ENCODE measurements around the gene WDPCP. TPM values are rescaled to one million over a fixed set of nuclear protein-coding genes. Genes with fewer than 3 reads are reported as not detected.
"Not testable (repeated sequence)": the region's sequence is repeated elsewhere in the genome, so short reads cannot be mapped to it uniquely, and the experiment has no call there.

The WDPCP gene
- total RNA-seq, 1 experiment from 2014 or later, result 7.8 TPM

DNA sequence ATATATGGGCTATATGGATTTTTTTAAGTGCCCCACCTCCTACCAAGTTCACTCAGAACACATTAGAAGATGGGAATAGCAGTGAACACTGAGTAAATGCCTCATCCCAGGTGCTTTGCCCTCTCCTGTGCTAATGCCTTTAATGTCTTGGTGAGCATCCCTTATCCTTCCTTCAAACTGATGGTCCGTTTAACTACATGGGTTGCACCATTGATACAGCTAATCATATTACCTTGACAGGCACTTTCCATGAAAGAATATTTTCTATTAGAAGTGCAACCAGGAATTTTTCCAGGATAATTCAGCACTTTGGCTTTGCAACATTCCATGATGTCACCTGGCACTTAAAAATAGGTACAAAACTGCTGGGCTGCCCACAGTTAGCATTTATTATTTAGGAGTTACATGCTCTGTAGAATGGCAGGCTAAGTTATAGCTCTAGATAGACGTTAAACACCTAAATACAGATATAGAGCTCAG, 74.0 kb downstream of the WDPCP start:
- Histone ChIP-seq H3K27me3 (no peaks in the 10 kb centered on the region), H3K9me3 (peaks cover 2% of the 10 kb centered on the region; the same call in 1 of the 2 replicates), H3K4me3 (no peak overlapping the region), H3K36me3 (no peaks in the 10 kb centered on the region)
- DNase-seq, result no peak

DNA sequence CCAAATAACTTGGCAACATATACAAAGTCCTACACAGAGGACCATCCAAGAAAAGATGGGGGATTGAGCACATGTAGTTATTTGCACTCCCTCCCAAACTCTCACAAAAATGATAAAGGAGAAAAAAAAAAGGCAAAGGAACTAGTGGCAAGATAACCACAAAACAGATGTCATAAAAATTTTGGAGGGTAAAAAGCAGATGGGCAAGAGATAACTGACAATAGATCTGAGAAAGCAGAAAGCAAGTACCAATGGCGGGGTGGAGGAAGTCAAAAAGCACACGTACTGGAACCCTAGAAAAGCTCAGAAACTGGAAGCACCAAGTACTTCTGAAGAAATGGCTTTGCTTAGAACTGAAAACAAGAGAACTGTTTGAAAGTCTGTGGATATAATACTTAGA, 82.0 kb downstream of the WDPCP start:
- H3K4me3 ChIP-seq, result no peak overlapping the region

GRCh38 chr2:63503818-63504217, 84.5 kb downstream of the WDPCP start:
- Histone ChIP-seq H3K36me3 (no peaks in the 10 kb centered on the region), H3K9me3 (no peaks in the 10 kb centered on the region), H3K27me3 (no peaks in the 10 kb centered on the region), H3K4me3 (no peak overlapping the region)
- DNase-seq, result no peak

More for the DNA sequence above, 82.0 kb downstream of the WDPCP start:
- Histone ChIP-seq H3K27me3 (no peaks in the 10 kb centered on the region), H3K36me3 (no peaks in the 10 kb centered on the region), H3K9me3 (no peaks in the 10 kb centered on the region)
- no peak for DNase-seq

GRCh38 chr2:63500398-63500797, 87.9 kb downstream of the WDPCP start:
- DNase-seq, result no peak
- Histone ChIP-seq H3K4me3 (no peak overlapping the region), H3K27me3 (no peaks in the 10 kb centered on the region), H3K36me3 (no peaks in the 10 kb centered on the region), H3K9me3 (no peaks in the 10 kb centered on the region)

- no peak for DNase-seq
- H3K9me3 ChIP-seq, result no peaks in the 10 kb centered on the region
- H3K36me3 ChIP-seq, result no peaks in the 10 kb centered on the region
- H3K4me3 ChIP-seq, result no peak overlapping the region
- no peaks in the 10 kb centered on the region for H3K27me3 ChIP-seq
These were observed 90.7 kb downstream of the WDPCP start for GRCh38 chr2:63497576-63497975.

GRCh38 chr2:63494968-63495367, 93.3 kb downstream of the WDPCP start:
- H3K36me3 ChIP-seq, result no peaks in the 10 kb centered on the region
- H3K4me3 ChIP-seq, result no peak overlapping the region
- DNase-seq, result no peak
- H3K9me3 ChIP-seq, result no peaks in the 10 kb centered on the region
- no peaks in the 10 kb centered on the region for H3K27me3 ChIP-seq

DNA sequence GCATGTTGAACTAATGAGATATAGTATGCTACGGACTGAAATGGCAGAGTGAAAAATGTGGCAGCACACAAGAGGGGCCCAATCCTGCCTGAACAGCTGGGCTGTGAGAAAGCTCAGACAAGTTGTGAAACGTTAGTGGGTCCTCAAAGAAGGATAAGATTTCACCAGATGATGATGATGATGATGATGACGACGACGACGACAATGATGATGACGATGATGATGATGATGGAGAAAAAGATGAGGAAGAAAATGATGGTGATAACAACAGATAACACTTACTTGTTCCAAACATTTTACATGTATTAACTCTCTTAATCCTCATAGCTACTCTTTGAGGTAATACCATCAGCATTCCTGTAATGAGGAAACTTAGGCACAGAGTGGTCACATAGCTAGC, 94.2 kb downstream of the WDPCP start:
- no peak for DNase-seq
- no peaks in the 10 kb centered on the region for H3K36me3 ChIP-seq
- no peak overlapping the region for H3K4me3 ChIP-seq
- H3K9me3 ChIP-seq, result no peaks in the 10 kb centered on the region
- H3K27me3 ChIP-seq, result no peaks in the 10 kb centered on the region

DNA sequence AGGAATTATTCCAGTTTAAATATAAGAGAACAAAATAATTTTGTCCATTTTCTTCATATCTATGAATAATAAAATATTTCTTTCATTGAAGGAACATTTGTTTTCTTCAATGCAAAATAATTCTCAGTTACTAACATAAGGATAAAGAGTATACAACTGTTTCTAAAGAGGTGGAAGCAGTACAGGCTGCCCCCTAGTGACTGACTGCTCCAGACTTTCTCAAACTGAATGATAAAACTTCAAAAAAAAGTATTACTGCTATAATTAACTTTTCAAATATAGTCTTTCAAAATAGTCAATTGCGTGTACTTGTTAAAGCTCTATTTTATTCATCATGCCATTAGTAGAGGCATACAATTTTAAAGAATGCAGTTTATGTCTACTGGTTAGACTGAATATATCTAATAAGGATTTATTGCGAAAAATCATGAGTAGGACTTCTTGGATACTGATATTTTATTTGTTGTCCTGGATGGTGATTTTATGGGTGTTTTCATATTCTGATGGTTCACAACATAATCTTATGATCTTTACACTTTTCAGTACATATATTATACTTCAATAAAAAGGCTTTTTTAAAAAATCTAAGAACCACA, 100.1 kb downstream of the WDPCP start:
- no peaks in the 10 kb centered on the region for H3K9me3 ChIP-seq
- H3K4me3 ChIP-seq, result no peak overlapping the region
- H3K36me3 ChIP-seq, result no peaks in the 10 kb centered on the region
- no peaks in the 10 kb centered on the region for H3K27me3 ChIP-seq
- DNase-seq, result peak; percentile 4

DNA sequence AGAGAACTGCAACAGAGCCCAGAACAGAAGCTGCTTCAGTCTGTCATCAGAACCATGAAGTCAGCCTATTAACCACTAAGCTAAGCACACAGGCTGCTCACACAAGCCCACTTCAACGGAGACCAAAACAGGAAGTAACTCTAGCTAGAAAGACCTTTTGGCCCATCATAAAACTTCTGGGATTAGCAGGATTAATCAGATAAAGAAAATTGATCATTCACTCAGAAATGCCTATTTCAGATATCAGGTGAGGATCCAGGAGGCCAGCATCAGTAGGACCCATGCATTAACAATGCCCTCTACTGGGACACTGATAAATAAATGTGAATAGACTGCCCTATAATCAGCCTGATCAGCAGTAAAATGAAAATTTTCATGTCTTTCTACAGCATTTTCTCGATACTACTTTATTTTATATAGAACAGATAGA, 101.4 kb downstream of the WDPCP start:
- Histone ChIP-seq H3K36me3 (no peaks in the 10 kb centered on the region), H3K27me3 (no peaks in the 10 kb centered on the region), H3K9me3 (no peaks in the 10 kb centered on the region), H3K4me3 (no peak overlapping the region)
- no peak for DNase-seq

- no peaks in the 10 kb centered on the region for H3K9me3 ChIP-seq
- H3K36me3 ChIP-seq, result no peaks in the 10 kb centered on the region
- H3K4me3 ChIP-seq, result no peak overlapping the region
- no peak for DNase-seq
- no peaks in the 10 kb centered on the region for H3K27me3 ChIP-seq
These were observed 103.4 kb downstream of the WDPCP start for GRCh38 chr2:63484901-63485300.

GRCh38 chr2:63484481-63484880, 103.8 kb downstream of the WDPCP start:
- H3K27me3 ChIP-seq, result no peaks in the 10 kb centered on the region
- no peak for DNase-seq

DNA sequence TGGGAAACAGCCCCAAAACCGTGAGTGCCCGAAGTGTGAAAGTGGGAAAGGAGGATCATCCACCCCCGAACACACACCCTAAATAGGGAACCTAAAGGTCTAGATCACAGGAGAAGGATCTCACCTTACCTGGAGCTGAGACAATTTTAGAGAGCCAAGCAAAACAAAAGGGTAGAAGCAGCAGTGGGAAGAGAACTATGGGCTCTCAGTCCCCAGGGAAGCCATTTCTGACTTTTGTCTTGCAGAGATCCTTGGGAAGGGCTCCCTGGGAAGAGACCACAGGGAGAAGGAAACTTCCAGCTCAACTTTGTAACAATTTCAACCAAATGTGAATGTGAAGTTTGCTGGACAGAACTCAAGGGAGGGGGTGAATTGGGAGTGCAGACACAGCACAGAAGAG, 110.6 kb downstream of the WDPCP start:
- H3K36me3 ChIP-seq, result no peaks in the 10 kb centered on the region
- DNase-seq, result no peak
- H3K9me3 ChIP-seq, result no peaks in the 10 kb centered on the region
- no peak overlapping the region for H3K4me3 ChIP-seq
- no peaks in the 10 kb centered on the region for H3K27me3 ChIP-seq

More at GRCh38 chr2:63484481-63484880, 103.8 kb downstream of the WDPCP start:
- no peaks in the 10 kb centered on the region for H3K36me3 ChIP-seq
- no peak overlapping the region for H3K4me3 ChIP-seq
- H3K9me3 ChIP-seq, result no peaks in the 10 kb centered on the region

- H3K9me3 ChIP-seq, H3K27me3 ChIP-seq, H3K4me3 ChIP-seq, DNase-seq, H3K36me3 ChIP-seq: not testable (repeated sequence)
These were observed 119.0 kb downstream of the WDPCP start for GRCh38 chr2:63469313-63469712.

- Histone ChIP-seq H3K9me3 (no peaks in the 10 kb centered on the region), H3K27me3 (no peaks in the 10 kb centered on the region)
- no peak for DNase-seq
These were observed 122.6 kb downstream of the WDPCP start for GRCh38 chr2:63465633-63466032.

GRCh38 chr2:63463142-63463541, 125.1 kb downstream of the WDPCP start:
- no peaks in the 10 kb centered on the region for H3K9me3 ChIP-seq
- H3K4me3 ChIP-seq, result no peak overlapping the region
- no peaks in the 10 kb centered on the region for H3K27me3 ChIP-seq
- no peak for DNase-seq
- no peaks in the 10 kb centered on the region for H3K36me3 ChIP-seq

More at GRCh38 chr2:63465633-63466032, 122.6 kb downstream of the WDPCP start:
- Histone ChIP-seq H3K4me3 (no peak overlapping the region), H3K36me3 (no peaks in the 10 kb centered on the region)

DNA sequence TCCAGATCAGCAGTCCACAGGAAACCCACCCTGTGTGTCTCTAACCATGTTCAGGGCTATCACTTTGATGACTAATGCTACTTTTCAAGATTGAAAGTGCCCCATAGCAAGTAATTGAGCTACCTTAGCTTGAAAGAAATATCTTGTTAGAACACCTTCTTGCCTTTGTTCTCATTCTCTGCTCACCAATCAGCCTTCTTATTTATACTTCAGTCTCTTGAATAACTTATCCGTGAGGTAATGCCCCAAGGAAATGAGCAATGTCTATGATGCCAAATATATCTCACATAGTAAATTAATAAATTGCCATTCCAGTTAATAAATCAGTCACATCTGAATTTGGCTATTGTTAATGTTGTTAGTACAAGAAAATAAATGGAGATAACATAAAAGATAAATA, 141.6 kb downstream of the WDPCP start:
- no peaks in the 10 kb centered on the region for H3K9me3 ChIP-seq
- no peak overlapping the region for H3K4me3 ChIP-seq
- no peaks in the 10 kb centered on the region for H3K36me3 ChIP-seq
- H3K27me3 ChIP-seq, result no peaks in the 10 kb centered on the region
- no peak for DNase-seq

- H3K27me3 ChIP-seq, result no peaks in the 10 kb centered on the region
- H3K4me3 ChIP-seq, result no peak overlapping the region
- no peaks in the 10 kb centered on the region for H3K36me3 ChIP-seq
- no peak for DNase-seq
- H3K9me3 ChIP-seq, result no peaks in the 10 kb centered on the region
These were observed 143.6 kb downstream of the WDPCP start for GRCh38 chr2:63444565-63445288.

- H3K4me3 ChIP-seq, result no peak overlapping the region
- no peaks in the 10 kb centered on the region for H3K36me3 ChIP-seq
- H3K27me3 ChIP-seq, result no peaks in the 10 kb centered on the region
- DNase-seq, result no peak
- H3K9me3 ChIP-seq, result no peaks in the 10 kb centered on the region
These were observed 147.7 kb downstream of the WDPCP start for GRCh38 chr2:63440612-63441011.
